Common myeloid progenitor, CD34-positive (primary cell): ENCODE data around the gene CDH23.

ENCODE experiments used
- CTCF ChIA-PET: fragments of 350-600 bp; sonication (Branson Sonifier 250); formaldehyde crosslinking; loops from one replicate; lab custom pipeline; 2021; ENCODE audit warnings: antibody characterized with exemption; lab: Charles Lee
- POLR2A ChIA-PET: fragments of 350-600 bp; sonication (Branson Sonifier 250); formaldehyde crosslinking; loops from one replicate; lab custom pipeline; 2021; ENCODE audit warnings: antibody characterized with exemption; lab: Charles Lee
- DNase-seq, 3 donors: peaks; one replicate each; pipeline versions ENCODE4 v3.0.0 to v3.0.0-alpha.2; 2013
- H3K27ac ChIP-seq, 2 experiments: 1 replicate in 1 of 2; 2 replicates in 1 of 2; pipeline ENCODE4 v1.7.0; 2013; ENCODE audit warnings: inconsistent platforms in 2 of 2, low read length in 2 of 2, mild to moderate bottlenecking in 2 of 2, low read depth in 1 of 2, moderate library complexity in 1 of 2; ENCODE audit not compliant: severe bottlenecking in 2 of 2, insufficient read depth in 1 of 2, poor library complexity in 1 of 2
- H3K27me3 ChIP-seq, 5 experiments: replicated peaks in 2 of 5; 1 replicate in 3 of 5; 2 replicates in 2 of 5; pipeline versions ENCODE4 v1.6.1 to v1.7.0; 2013; ENCODE audit warnings: low read length in 4 of 5, mild to moderate bottlenecking in 2 of 5, moderate library complexity in 2 of 5, inconsistent platforms in 1 of 5; ENCODE audit not compliant: insufficient read depth in 5 of 5, control insufficient read depth in 4 of 5
- H3K36me3 ChIP-seq, 4 experiments: 1 replicate in 2 of 4; 2 replicates in 2 of 4; pipeline versions ENCODE4 v1.6.1 to v1.7.0; 2013; ENCODE audit warnings: low read length in 3 of 4, control low read depth in 1 of 4, mild to moderate bottlenecking in 1 of 4; ENCODE audit not compliant: control insufficient read depth in 4 of 4, insufficient read depth in 4 of 4
- H3K4me1 ChIP-seq, 4 experiments: 1 replicate in 3 of 4; 2 replicates in 1 of 4; pipeline versions ENCODE4 v1.6.1 to v1.7.1; 2013; ENCODE audit warnings: low read length in 3 of 4, mild to moderate bottlenecking in 3 of 4, control low read depth in 1 of 4, inconsistent platforms in 1 of 4, moderate library complexity in 1 of 4; ENCODE audit not compliant: control insufficient read depth in 4 of 4, insufficient read depth in 4 of 4; ENCODE audit errors: control extremely low read depth in 1 of 4
- H3K4me3 ChIP-seq, 7 experiments: 1 replicate in 4 of 7; 2 replicates in 3 of 7; pipeline versions ENCODE4 v1.5.1 to v1.7.0; 2013; ENCODE audit warnings: mild to moderate bottlenecking in 7 of 7, low read length in 6 of 7, moderate library complexity in 6 of 7, inconsistent platforms in 2 of 7, low read depth in 2 of 7, control low read depth in 1 of 7; ENCODE audit not compliant: insufficient read depth in 4 of 7, control insufficient read depth in 1 of 7; ENCODE audit errors: extremely low read depth in 1 of 7
- H3K9me3 ChIP-seq, 5 experiments: 1 replicate in 4 of 5; 2 replicates in 1 of 5; pipeline versions ENCODE4 v1.6.1 to v1.7.1; 2013; ENCODE audit warnings: low read length in 4 of 5, mild to moderate bottlenecking in 2 of 5, inconsistent platforms in 1 of 5, low read depth in 1 of 5, moderate library complexity in 1 of 5; ENCODE audit not compliant: control insufficient read depth in 4 of 5, insufficient read depth in 2 of 5; ENCODE audit errors: control extremely low read depth in 1 of 5
- WGBS: methylation state at CpG from one replicate; pipeline ENCODE4 v1.1.5; 2013; ENCODE audit not compliant: insufficient coverage; 5-methylcytosine and 5-hydroxymethylcytosine counted together

CDH23 gene

DNA sequence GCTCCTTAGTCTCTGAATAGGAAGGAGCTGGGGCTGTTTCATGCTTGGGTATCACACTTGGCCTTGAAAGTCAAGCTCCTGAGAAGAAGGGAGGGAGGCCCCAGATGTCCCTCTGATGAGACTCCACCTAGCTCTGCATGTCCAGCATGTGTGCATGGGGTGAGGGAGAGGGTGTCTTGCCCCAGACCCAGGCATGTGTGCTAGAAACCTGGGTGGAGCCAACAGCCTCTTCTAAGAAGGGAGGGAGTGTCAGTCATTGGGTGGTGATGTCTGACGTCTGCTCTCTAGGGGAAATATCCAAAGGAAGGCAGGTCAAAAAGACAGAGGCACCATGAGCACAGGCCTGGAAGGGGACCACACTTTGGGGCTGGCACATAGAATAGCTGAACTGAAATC, 159.0 kb downstream of the CDH23 start:
- H3K27ac ChIP-seq: no peak overlapping the region
- WGBS: 69% methylated on average over 1 of the region's 1 CpG
- H3K36me3 ChIP-seq: no peaks in the 10 kb centered on the region
- no peaks in the 10 kb centered on the region for H3K9me3 ChIP-seq
- H3K4me3 ChIP-seq: no peak overlapping the region
- H3K4me1 ChIP-seq: peaks cover 0 to under 1% (median 0%) of the 10 kb centered on the region in 4 experiments
- DNase-seq: no peak
- ChIA-PET POLR2A (no interaction called here), CTCF (interaction anchor here (0.9 to 1.4 kb wide), 3 partner anchors 12 to 166 kb away, joined by 3 to 4 read pairs (median 4); no protein-coding TSS in a partner anchor)
- peaks cover 0 to 3% (median 0%) of the 10 kb centered on the region in 5 experiments for H3K27me3 ChIP-seq

DNA sequence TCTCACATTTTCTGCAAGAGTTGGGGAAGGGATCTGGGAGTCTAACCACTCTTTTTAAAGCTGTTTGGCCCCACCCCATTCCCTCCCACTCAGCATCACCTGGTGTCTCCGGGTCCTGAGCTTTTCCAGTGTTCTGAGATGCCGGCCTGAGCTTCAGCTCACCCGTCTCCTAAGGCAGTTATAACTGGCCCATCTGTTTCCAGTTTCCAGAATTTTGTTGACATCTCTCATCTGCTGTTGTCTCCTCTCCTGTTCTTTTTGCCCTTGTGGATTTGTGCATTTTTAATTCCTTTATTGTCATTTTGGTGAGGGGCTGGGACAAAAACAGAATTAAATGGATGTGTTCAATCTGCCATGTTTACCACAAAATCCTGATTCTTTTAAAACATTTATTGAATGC, 162.3 kb downstream of the CDH23 start:
- WGBS: 100% methylated on average over 2 of the region's 3 CpGs
- Histone ChIP-seq H3K9me3 (no peaks in the 10 kb centered on the region), H3K36me3 (no peaks in the 10 kb centered on the region), H3K4me1 (peaks cover 0 to 7% (median 6%) of the 10 kb centered on the region in 4 experiments), H3K27ac (no peak overlapping the region), H3K27me3 (peaks cover 0 to 3% (median 0%) of the 10 kb centered on the region in 5 experiments), H3K4me3 (no peak overlapping the region)
- ChIA-PET POLR2A (no interaction called here), CTCF (interaction anchor here (0.9 to 1.6 kb wide), 3 partner anchors 9 to 14 kb away, joined by 3 to 4 read pairs (median 4); no protein-coding TSS in a partner anchor)
- DNase-seq: no peak

DNA sequence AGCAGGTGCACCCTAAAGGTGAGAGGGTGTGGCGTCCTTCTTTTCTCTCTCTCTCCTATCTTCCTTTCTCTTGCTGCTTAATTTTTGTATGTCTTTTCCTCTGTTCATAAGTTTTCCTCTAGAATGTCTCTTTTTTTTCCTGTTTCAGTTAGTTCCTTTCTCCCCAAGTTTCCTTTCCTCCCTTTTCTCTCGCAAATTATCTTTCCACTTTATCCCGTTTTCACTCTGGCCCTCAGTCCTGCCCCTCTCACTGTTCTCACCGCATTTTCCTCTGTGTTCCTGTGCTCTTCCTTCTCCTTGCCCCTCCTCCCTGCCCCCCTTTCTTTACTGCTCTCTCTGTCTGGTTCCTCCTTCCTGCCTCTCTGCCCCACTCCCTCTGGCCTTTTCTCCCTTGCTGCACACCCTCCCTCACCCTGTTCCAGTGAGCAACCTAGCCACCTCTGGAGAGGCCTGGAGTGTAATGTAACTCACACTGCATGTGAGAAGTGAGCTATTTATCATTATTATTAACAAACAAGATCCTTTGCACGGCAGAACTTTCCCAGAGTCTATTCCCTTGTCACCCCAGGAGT, 164.4 kb downstream of the CDH23 start:
- no peaks in the 10 kb centered on the region for H3K9me3 ChIP-seq
- ChIA-PET CTCF (no interaction called here), POLR2A (no interaction called here)
- H3K36me3 ChIP-seq: no peaks in the 10 kb centered on the region
- peaks cover 0 to 8% (median 0%) of the 10 kb centered on the region in 5 experiments for H3K27me3 ChIP-seq
- DNase-seq: peak in 1 of 3 donors; percentile 10
- no peak overlapping the region for H3K27ac ChIP-seq
- WGBS: 13% methylated on average over 5 of the region's 5 CpGs
- H3K4me1 ChIP-seq: peaks cover 0 to 7% (median 6%) of the 10 kb centered on the region in 4 experiments
- H3K4me3 ChIP-seq: no peak overlapping the region

DNA sequence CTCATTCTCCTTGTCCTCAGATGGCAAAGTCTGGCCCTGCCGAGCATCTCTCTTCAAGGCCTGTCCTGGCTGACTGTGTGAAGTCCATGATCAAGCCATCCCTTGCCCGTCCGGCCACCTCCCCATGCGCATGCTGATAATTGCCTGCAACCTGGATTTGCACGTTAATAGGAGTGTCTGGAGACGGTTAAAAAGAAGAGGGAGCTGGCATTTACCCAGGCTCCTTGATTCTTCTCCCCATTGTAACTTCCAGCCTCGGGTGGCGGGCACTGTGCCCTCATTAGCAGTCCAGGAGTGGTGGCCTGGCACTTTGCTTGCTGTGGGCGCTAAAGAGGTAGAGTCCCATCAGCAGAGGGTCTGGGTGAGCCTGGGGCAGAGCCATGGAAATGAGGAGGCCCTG, 165.5 kb downstream of the CDH23 start:
- POLR2A ChIA-PET: no interaction called here
- no peaks in the 10 kb centered on the region for H3K36me3 ChIP-seq
- WGBS: 99% methylated on average over 9 of the region's 9 CpGs
- no peak overlapping the region for H3K27ac ChIP-seq
- peaks cover 0 to 7% (median 6%) of the 10 kb centered on the region in 4 experiments for H3K4me1 ChIP-seq
- H3K4me3 ChIP-seq: no peak overlapping the region
- H3K9me3 ChIP-seq: no peaks in the 10 kb centered on the region
- CTCF ChIA-PET: interaction anchor here (0.9 kb wide), 1 partner anchor 8 kb away, joined by 3 read pairs; no protein-coding TSS in a partner anchor
- no peak for DNase-seq
- peaks cover 0 to 8% (median 0%) of the 10 kb centered on the region in 5 experiments for H3K27me3 ChIP-seq

DNA sequence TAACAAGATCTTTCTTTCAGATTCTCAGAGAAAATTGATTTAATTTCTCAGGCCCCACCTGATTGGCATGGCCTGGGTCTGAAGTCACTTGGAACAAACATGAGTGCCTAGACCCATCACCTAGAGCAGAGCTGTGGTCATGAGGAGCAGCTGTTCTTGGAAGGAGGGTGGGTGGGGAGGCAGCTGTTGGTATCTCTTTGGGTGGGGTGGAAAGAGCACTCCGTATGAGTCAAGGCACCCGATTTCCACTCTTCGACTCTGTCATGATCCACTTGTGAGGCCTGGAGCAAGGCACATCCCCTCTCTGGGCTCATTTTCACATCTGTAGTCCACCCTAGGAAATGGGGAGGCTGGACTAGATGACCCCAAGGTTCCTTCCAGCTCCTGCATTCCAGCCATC, 166.2 kb downstream of the CDH23 start:
- H3K36me3 ChIP-seq: no peaks in the 10 kb centered on the region
- CTCF ChIA-PET: interaction anchor here (1.6 to 1.7 kb wide), 2 partner anchors 10 to 15 kb away, joined by 3 to 4 read pairs; no protein-coding TSS in a partner anchor
- no peak overlapping the region for H3K27ac ChIP-seq
- peaks cover 0 to 7% (median 6%) of the 10 kb centered on the region in 4 experiments for H3K4me1 ChIP-seq
- no peaks in the 10 kb centered on the region for H3K9me3 ChIP-seq
- 100% methylated on average over 1 of the region's 3 CpGs for WGBS
- no peak for DNase-seq
- POLR2A ChIA-PET: no interaction called here
- H3K27me3 ChIP-seq: peaks cover 0 to 8% (median 0%) of the 10 kb centered on the region in 5 experiments
- no peak overlapping the region for H3K4me3 ChIP-seq

DNA sequence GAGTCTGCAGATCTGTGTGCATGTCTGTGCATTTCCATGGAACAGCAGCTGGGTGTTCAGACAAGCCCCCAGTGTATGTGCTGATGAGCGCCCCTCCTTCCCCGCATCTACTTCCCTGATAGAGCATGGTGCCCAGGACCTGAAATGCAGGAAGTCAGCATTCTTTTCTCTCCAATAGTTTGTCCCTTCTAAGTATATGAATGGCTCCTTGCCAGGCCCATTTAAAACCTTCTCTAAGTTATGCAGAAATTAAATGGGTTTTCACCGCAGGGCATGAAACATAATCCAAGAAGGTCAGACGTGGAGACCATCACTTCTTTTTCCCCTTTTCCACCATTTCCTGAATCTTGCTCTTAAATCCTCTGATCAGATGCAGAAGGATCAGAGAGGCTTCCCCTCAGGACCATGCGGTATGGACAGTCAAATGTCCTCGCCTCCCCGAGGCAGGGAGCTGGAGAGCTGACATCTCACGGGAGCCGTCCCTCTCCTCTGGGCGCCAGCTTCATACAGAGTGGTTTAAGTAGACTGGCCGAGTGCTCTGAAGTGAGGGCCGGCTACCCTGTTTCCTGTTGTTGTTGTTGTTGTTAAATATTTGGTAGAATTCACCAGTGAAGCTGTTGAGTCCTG, 167.6 kb downstream of the CDH23 start:
- DNase-seq: no peak
- H3K4me3 ChIP-seq: no peak overlapping the region
- CTCF ChIA-PET: interaction anchor here (0.8 to 2.0 kb wide), 10 partner anchors 9 to 249 kb away, joined by 3 to 7 read pairs (median 4); no protein-coding TSS in a partner anchor
- peaks cover 0 to 8% (median 0%) of the 10 kb centered on the region in 5 experiments for H3K27me3 ChIP-seq
- POLR2A ChIA-PET: no interaction called here
- H3K36me3 ChIP-seq: no peaks in the 10 kb centered on the region
- no peak overlapping the region for H3K27ac ChIP-seq
- no peaks in the 10 kb centered on the region for H3K9me3 ChIP-seq
- peaks cover 0 to 7% (median 6%) of the 10 kb centered on the region in 4 experiments for H3K4me1 ChIP-seq
- WGBS: 93% methylated on average over 8 of the region's 12 CpGs
